NCI-H1417 treated with DMSO at 0.1 percent for 48 hours (cell line): ENCODE measurements around the gene MMP15.
"Not testable (repeated sequence)": the region's sequence is repeated elsewhere in the genome, so short reads cannot be mapped to it uniquely, and the experiment has no call there.

Experiments used
- DNase-seq: peaks from one replicate; lab custom pipeline; 2025; lab: John Stamatoyannopoulos, UW

MMP15 gene

GRCh38 chr16:57996406-57997175, 29.0 kb upstream of the MMP15 start:
- no peak for DNase-seq

DNA sequence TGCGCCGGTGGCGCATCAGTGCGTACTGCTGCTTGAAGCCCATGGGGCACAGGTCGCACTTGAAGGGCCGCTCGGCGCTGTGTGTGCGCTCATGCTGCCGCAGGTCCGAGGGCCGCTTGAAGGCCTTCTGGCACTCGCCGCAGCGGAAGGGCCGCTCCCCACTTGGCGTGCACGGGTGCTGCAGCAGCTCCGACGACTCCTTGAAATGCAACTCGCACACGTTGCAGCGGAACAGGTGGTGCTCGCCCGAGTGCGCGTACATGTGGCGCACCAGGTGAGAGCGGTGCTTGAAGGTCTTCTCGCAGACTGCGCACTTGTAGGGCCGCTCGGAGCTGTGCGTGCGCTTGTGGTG, 28.4 kb upstream of the MMP15 start:
- no peak for DNase-seq

GRCh38 chr16:57997528-57998265, 27.9 kb upstream of the MMP15 start:
- no peak for DNase-seq

DNA sequence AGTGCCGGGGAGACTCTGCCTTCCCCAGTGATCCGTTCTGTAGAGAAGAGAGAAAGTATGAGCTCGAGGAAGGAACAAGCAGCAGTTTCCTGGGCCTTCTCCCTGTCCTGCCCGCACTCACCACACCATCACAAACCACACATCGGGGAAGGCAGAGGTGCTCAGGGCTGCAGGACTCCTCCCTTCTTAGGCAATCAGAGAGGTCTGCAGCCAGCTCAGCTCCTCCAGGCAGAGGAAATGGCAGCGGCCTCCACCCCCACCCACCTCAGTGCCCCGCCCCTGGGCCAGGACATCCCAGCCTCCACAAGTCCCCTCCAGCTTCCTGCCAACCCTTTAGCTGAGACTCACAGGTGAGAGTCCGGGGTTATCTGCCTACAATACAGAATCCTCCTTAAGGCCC, 27.1 kb upstream of the MMP15 start:
- DNase-seq: no peak

DNA sequence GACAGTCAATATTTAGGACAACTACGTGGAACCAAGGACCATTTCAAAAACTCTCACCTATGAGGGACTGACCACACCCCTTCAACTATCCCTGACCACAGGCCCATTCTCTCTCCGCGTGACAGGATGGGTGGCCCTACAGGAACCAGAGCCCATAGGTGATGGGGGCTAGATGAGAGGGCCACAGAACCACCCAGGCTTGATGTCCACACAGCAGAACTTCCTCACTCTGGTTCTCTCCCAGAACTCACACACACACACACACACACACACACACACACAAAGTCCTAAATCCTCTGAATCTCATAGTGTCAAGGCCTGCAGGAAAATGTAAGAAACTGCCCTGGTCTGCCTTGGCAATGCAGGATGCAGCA, 26.6 kb upstream of the MMP15 start:
- DNase-seq: no peak

DNA sequence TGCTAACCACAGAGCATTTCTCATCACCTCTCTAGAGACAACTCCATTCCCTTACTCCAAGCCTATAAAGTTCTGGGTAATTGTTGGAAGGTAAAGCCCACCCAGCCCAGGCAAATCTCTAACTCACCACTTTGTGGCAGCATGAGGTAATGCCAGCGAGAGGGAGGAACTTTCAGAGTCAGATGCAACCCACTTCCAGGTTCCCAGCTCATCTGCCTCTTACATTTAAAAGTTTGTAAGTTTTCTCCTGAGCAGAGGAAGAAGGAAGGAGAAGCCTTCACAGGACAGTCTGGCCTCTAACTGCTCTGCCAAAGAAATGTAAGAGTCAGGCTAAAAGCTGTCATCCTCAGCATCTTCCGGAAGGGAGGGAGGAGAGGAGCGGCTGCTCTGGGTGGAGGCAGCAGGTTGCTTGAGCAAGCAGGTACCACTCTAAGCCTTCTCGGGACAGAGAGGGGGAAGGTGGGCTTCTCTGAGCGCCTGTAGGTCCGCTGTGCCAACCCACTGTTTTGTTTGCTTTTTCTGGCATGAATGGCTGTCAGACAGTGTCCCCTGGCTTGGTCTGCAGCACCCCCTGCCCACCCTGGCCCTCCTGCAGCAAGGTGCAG, 26.1 kb upstream of the MMP15 start:
- DNase-seq: no peak

DNA sequence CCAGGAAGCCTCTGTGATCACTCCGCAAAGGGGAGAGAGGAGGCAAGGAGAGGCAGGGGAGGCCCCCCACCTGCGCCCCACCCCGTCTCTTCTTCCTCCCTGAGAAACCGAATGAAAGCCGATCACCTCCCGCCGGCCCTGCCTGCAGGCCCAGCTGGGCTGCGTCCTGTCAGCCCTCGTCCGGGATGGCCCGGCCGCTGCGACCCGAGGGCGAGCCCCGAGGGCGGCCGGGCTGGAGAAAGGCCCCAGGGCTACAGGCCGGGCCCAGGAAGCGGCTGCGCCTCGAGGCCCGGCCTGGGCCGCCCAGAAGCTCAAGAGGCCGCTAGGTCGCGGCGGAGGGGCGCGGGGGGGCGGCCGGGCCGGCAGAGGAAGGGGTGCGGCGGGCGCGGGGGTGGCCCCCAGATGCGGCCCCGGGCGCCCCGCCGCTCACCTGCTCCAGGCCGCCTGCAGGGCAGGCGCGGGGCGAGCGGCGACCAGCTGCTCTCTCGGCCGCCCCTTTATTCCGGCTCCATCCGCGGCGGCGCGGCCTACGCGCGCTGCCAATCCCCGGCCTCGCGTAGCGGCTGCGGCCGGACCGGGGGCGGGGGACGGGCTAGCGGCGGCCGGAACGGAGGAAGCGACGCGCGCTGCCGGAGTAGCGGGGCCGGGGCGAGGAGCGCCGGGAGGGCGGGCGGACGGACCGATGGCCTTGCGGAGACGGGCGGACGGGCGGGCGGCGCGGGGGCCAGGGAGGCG, 25.4 kb upstream of the MMP15 start, which contains the start of gene ZNF319:
ZNF319 (minus strand) TSS at position 702 of the 735 bp plus-strand sequence. CDS start 2,407 bp downstream, outside the sequence.
- DNase-seq: no peak

DNA sequence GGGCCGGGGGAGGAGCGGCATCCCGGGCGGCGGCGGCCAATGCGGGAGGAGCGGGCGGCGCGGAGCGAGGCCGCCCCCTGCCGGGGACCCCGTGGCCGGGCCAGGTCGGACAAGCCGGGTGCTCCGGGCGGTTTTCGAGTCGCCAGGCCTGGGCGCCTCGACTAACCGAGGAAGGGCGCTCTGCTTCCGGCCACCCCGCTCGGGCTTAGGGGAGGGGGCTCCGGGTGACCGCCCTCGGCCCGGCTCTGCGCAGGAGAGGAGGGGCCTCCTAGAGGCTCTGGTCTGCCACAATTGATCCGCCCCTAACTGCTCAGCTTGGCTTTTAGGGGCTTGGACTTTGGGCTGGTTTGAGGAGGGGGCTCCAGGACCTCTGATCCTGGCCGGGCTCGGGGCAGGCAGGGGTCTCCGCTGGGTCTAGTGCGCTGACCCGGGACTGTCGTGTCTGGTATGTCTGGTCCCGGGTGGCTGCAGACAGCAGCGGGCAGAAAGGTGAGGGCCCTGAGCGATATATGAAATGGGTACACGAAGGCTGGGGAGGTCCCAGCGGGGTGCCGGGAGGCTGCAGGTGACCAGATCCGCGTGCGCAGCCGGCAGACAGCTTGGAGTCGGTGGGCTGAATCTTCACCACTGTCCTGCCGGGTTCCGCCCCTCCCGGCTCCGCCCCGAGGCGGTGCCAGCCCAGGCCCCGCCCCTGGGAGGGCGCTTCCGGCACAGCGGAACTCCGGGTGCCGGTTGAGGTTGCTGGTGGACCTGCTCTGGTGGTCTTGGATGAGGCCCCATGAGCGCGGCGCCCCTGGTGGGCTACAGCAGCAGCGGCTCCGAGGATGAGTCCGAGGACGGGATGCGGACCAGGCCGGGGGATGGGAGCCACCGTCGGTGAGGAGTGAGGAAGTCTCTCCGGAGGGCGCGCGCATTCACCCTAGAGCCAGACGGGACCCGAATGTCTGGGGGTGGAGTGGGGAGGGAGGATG, 24.6 kb upstream of the MMP15 start, which contains the start of gene USB1:
USB1 (plus strand) TSS at position 702 of the 971 bp plus-strand sequence; CDS start at position 779, 77 bp downstream.
- DNase-seq: no peak

GRCh38 chr16:58001781-58002415, 23.7 kb upstream of the MMP15 start:
- DNase-seq: no peak

GRCh38 chr16:58002416-58002800, 23.1 kb upstream of the MMP15 start:
- no peak for DNase-seq

DNA sequence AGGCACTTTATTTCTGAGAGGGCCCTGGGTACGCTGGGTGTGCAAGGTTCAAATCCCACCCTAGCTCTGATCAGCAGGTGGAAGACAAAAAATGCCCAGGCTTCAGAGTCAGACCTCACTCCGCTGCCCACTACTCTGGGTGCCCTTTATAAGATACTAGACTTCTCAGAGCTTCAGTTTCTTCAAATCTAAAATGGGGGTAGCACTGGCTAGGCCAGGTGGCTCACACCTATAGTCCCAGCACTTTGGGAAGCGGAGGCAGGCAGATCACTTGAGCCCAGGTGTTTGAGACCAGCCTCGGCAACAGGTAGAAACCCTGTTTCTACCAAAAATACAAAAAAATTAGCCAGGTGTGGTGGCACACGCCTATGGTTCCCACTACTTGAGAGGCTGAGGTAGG, 22.6 kb upstream of the MMP15 start:
- no peak for DNase-seq

- not testable (repeated sequence) for DNase-seq
Measured at GRCh38 chr16:58004736-58005135, 20.8 kb upstream of the MMP15 start.

- DNase-seq: no peak
Measured at GRCh38 chr16:58009856-58010416, 15.6 kb upstream of the MMP15 start.

GRCh38 chr16:58010886-58011285, 14.7 kb upstream of the MMP15 start:
- no peak for DNase-seq

DNA sequence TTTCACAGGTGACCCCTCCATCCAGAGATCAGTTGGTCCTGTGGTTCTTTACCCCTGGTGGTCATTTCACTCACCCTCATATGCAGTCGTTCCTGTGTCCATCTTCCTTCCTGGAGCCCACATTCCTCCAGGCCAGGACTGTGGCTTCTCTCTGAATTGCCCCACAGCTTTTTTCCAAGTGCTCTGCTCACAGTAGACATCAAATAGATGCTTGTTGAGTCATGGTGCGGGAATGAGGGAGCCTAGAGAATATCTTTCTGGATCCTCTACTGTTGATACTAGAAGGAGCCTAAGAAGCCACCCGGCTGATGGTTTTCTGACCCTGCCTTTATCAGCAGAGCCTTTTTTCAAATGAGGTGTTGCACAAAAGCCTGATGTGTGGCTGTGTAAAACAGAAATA, 13.9 kb upstream of the MMP15 start:
- no peak for DNase-seq

DNA sequence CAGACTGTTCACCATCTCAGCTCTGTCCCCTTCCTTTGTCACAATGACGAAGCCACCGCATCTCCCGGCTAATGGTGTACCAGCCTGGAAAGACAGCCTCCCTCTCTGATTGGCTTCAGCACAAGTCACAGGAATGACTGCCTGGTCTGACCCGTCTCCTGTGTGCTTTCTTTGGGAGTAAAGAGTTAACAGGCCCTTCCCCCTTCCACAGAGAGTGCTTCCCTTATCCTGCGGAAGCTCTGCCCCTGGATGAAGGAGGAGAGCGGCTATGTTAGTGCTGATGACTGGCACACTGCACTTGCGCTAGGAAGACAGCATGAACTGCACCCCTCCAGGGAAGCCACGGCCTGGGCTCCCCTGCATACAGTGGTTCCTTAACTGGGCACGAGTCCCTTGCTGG, 13.1 kb upstream of the MMP15 start:
- no peak for DNase-seq

GRCh38 chr16:58013201-58013956, 12.2 kb upstream of the MMP15 start:
- DNase-seq: no peak

DNA sequence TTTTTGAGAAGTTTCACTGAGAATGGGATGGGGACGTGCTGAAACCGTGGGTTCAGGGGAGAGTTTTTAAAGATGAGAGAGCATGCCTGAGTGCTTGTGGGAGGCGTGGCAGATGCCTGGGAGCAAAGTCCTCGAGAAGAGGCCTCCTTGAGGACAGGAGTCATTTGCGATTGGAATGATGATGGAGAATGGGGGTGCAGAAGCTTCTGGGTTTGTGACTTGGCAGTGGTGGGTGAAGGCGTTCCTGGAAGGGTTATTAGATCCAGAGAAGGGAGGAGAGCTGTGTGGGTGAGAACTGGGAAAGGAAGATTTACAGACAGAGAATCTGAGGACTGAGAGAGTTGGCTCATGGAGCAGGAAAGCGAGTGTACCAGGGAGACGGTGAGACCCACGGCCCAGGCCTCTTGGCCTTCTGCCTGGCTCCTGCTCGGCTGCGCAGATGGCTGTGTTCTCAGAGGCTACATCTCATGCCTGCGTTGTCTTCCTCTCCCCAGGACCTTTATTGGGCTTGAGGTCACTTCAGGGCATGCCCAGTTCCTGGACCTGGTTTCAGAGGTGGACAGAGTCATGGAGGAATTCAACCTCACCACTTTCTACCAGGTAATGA, 8.6 kb upstream of the MMP15 start:
- no peak for DNase-seq

DNA sequence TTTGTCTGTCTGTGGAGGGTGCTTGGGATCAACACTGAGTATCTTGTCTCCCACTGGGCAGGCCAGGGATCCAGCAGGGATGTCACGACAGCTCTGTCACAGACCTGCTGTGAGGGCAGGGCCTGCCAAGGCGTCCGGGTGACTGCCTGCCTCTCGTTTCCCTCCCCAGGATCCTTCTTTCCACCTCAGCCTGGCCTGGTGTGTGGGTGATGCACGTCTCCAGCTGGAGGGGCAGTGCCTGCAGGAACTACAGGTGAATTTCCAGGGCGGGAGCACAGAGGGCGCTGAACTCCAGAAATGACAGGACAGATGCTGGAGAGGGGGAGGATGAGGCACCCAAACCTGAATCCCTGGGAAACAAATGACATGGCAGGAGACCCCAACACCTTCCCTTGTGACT, 6.8 kb upstream of the MMP15 start:
- no peak for DNase-seq
